ENCODE measurements around the gene PRKN.

PRKN gene

GRCh38 chr6:162332365-162332764 lies 395.2 kb downstream of the PRKN start:
- H3K18ac ChIP-seq (ENCODE audit: low read depth in 1 of 2, low read length in 2 of 2): no peak overlapping the region

GRCh38 chr6:162331911-162332310 lies 395.7 kb downstream of the PRKN start:
- Histone ChIP-seq H3K4me1 (ENCODE audit: control insufficient read depth, insufficient read depth, low read depth, low read length) (no peaks in the 10 kb centered on the region), H3K23ac (ENCODE audit: low read length in 2 of 2) (no peak overlapping the region), H3K36me3 (ENCODE audit: control insufficient read depth in 1 of 2, insufficient read depth in 2 of 2, low read depth in 1 of 2, low read length in 2 of 2) (no peaks in the 10 kb centered on the region), H3K4me3 (ENCODE audit: insufficient read depth in 1 of 2, low read depth in 1 of 2, low read length in 2 of 2) (no peak overlapping the region), H3K79me1 (replicated peaks; ENCODE audit: low read length, poor library complexity, severe bottlenecking) (no peaks in the 10 kb centered on the region), H2BK120ac (ENCODE audit: low read depth, low read length) (no peak overlapping the region), H3K14ac (ENCODE audit: low read length in 2 of 2) (no peak overlapping the region), H3K27ac (ENCODE audit: low read length, poor library complexity, severe bottlenecking) (no peak overlapping the region), H3K9me3 (ENCODE audit: control insufficient read depth, low read length) (no peaks in the 10 kb centered on the region), H3K27me3 (ENCODE audit: control insufficient read depth in 1 of 2, insufficient read depth in 1 of 2, low read length in 2 of 2) (no peaks in the 10 kb centered on the region), H3K4ac (ENCODE audit: low read depth in 1 of 2, low read length in 2 of 2) (no peak overlapping the region), H3K4me2 (ENCODE audit: low read length, poor library complexity, severe bottlenecking) (no peak overlapping the region), H2AK5ac (ENCODE audit: low read length, severe bottlenecking) (no peak overlapping the region), H2AFZ (ENCODE audit: low read depth, low read length) (no peak overlapping the region), H3K9ac (ENCODE audit: low read length) (no peak overlapping the region), H2BK12ac (ENCODE audit: low read length in 2 of 2) (no peak overlapping the region), H2BK5ac (ENCODE audit: low read depth, low read length, poor library complexity, severe bottlenecking) (no peak overlapping the region), H4K8ac (ENCODE audit: low read length) (no peak overlapping the region), H3K18ac (ENCODE audit: low read depth in 1 of 2, low read length in 2 of 2) (no peak overlapping the region), H4K91ac (ENCODE audit: low read length) (no peak overlapping the region), H2BK15ac (ENCODE audit: low read depth, poor library complexity, severe bottlenecking) (no peak overlapping the region)
- 45% methylated on average over 1 of the region's 1 CpG for WGBS
- DNase-seq: no peak

More at GRCh38 chr6:162332365-162332764, 395.2 kb downstream of the PRKN start:
- H2AFZ ChIP-seq (ENCODE audit: low read depth, low read length): no peak overlapping the region
- WGBS: 81% methylated on average over 4 of the region's 4 CpGs
- no peaks in the 10 kb centered on the region for H3K27me3 ChIP-seq (ENCODE audit: control insufficient read depth in 1 of 2, insufficient read depth in 1 of 2, low read length in 2 of 2)
- H3K4me3 ChIP-seq (ENCODE audit: insufficient read depth in 1 of 2, low read depth in 1 of 2, low read length in 2 of 2): no peak overlapping the region
- no peak overlapping the region for H4K8ac ChIP-seq (ENCODE audit: low read length)
- no peak overlapping the region for H3K27ac ChIP-seq (ENCODE audit: low read length, poor library complexity, severe bottlenecking)
- H3K9ac ChIP-seq (ENCODE audit: low read length): no peak overlapping the region
- no peak overlapping the region for H2BK12ac ChIP-seq (ENCODE audit: low read length in 2 of 2)
- no peak overlapping the region for H2BK120ac ChIP-seq (ENCODE audit: low read depth, low read length)
- H4K91ac ChIP-seq (ENCODE audit: low read length): no peak overlapping the region
- H2BK5ac ChIP-seq (ENCODE audit: low read depth, low read length, poor library complexity, severe bottlenecking): no peak overlapping the region
- no peaks in the 10 kb centered on the region for H3K9me3 ChIP-seq (ENCODE audit: control insufficient read depth, low read length)
- no peaks in the 10 kb centered on the region for H3K36me3 ChIP-seq (ENCODE audit: control insufficient read depth in 1 of 2, insufficient read depth in 2 of 2, low read depth in 1 of 2, low read length in 2 of 2)
- H3K4ac ChIP-seq (ENCODE audit: low read depth in 1 of 2, low read length in 2 of 2): no peak overlapping the region
- H3K4me1 ChIP-seq (ENCODE audit: control insufficient read depth, insufficient read depth, low read depth, low read length): no peaks in the 10 kb centered on the region
- no peak for DNase-seq
- no peak overlapping the region for H2AK5ac ChIP-seq (ENCODE audit: low read length, severe bottlenecking)
- no peak overlapping the region for H3K4me2 ChIP-seq (ENCODE audit: low read length, poor library complexity, severe bottlenecking)
- H3K14ac ChIP-seq (ENCODE audit: low read length in 2 of 2): no peak overlapping the region
- H2BK15ac ChIP-seq (ENCODE audit: low read depth, poor library complexity, severe bottlenecking): no peak overlapping the region
- H3K79me1 ChIP-seq (replicated peaks; ENCODE audit: low read length, poor library complexity, severe bottlenecking): no peaks in the 10 kb centered on the region
- H3K23ac ChIP-seq (ENCODE audit: low read length in 2 of 2): no peak overlapping the region

- H3K4ac ChIP-seq (ENCODE audit: low read depth in 1 of 2, low read length in 2 of 2): no peak overlapping the region
- H2AK5ac ChIP-seq (ENCODE audit: low read length, severe bottlenecking): no peak overlapping the region
Measured at GRCh38 chr6:162325826-162326225, 401.7 kb downstream of the PRKN start.

GRCh38 chr6:162325051-162325450 lies 402.5 kb downstream of the PRKN start:
- no peak overlapping the region for H2AFZ ChIP-seq (ENCODE audit: low read depth, low read length)
- WGBS: 78% methylated on average over 4 of the region's 4 CpGs
- H3K36me3 ChIP-seq (ENCODE audit: control insufficient read depth in 1 of 2, insufficient read depth in 2 of 2, low read depth in 1 of 2, low read length in 2 of 2): no peaks in the 10 kb centered on the region

More at GRCh38 chr6:162325826-162326225, 401.7 kb downstream of the PRKN start:
- WGBS: no CpG with 5 or more reads among the region's 4 CpGs
- DNase-seq: no peak
- Histone ChIP-seq H2BK12ac (ENCODE audit: low read length in 2 of 2) (no peak overlapping the region), H3K23ac (ENCODE audit: low read length in 2 of 2) (no peak overlapping the region), H2BK5ac (ENCODE audit: low read depth, low read length, poor library complexity, severe bottlenecking) (no peak overlapping the region), H3K4me3 (ENCODE audit: insufficient read depth in 1 of 2, low read depth in 1 of 2, low read length in 2 of 2) (no peak overlapping the region), H2BK120ac (ENCODE audit: low read depth, low read length) (no peak overlapping the region), H3K27me3 (ENCODE audit: control insufficient read depth in 1 of 2, insufficient read depth in 1 of 2, low read length in 2 of 2) (no peaks in the 10 kb centered on the region), H3K18ac (ENCODE audit: low read depth in 1 of 2, low read length in 2 of 2) (no peak overlapping the region), H3K4me2 (ENCODE audit: low read length, poor library complexity, severe bottlenecking) (no peak overlapping the region), H3K36me3 (ENCODE audit: control insufficient read depth in 1 of 2, insufficient read depth in 2 of 2, low read depth in 1 of 2, low read length in 2 of 2) (no peaks in the 10 kb centered on the region), H3K4me1 (ENCODE audit: control insufficient read depth, insufficient read depth, low read depth, low read length) (no peaks in the 10 kb centered on the region), H3K9me3 (ENCODE audit: control insufficient read depth, low read length) (peaks cover 9% of the 10 kb centered on the region), H4K8ac (ENCODE audit: low read length) (no peak overlapping the region), H3K27ac (ENCODE audit: low read length, poor library complexity, severe bottlenecking) (no peak overlapping the region), H3K14ac (ENCODE audit: low read length in 2 of 2) (no peak overlapping the region), H2AFZ (ENCODE audit: low read depth, low read length) (no peak overlapping the region), H3K9ac (ENCODE audit: low read length) (no peak overlapping the region), H3K79me1 (replicated peaks; ENCODE audit: low read length, poor library complexity, severe bottlenecking) (no peaks in the 10 kb centered on the region), H2BK15ac (ENCODE audit: low read depth, poor library complexity, severe bottlenecking) (no peak overlapping the region), H4K91ac (ENCODE audit: low read length) (no peak overlapping the region)

More at GRCh38 chr6:162325051-162325450, 402.5 kb downstream of the PRKN start:
- H3K9me3 ChIP-seq (ENCODE audit: control insufficient read depth, low read length): peaks cover 9% of the 10 kb centered on the region
- H3K18ac ChIP-seq (ENCODE audit: low read depth in 1 of 2, low read length in 2 of 2): no peak overlapping the region
- H2BK12ac ChIP-seq (ENCODE audit: low read length in 2 of 2): no peak overlapping the region
- H3K79me1 ChIP-seq (replicated peaks; ENCODE audit: low read length, poor library complexity, severe bottlenecking): no peaks in the 10 kb centered on the region
- H2AK5ac ChIP-seq (ENCODE audit: low read length, severe bottlenecking): no peak overlapping the region
- no peak overlapping the region for H3K9ac ChIP-seq (ENCODE audit: low read length)
- H3K4me2 ChIP-seq (ENCODE audit: low read length, poor library complexity, severe bottlenecking): no peak overlapping the region
- H3K27ac ChIP-seq (ENCODE audit: low read length, poor library complexity, severe bottlenecking): no peak overlapping the region
- H3K14ac ChIP-seq (ENCODE audit: low read length in 2 of 2): no peak overlapping the region
- H3K4me1 ChIP-seq (ENCODE audit: control insufficient read depth, insufficient read depth, low read depth, low read length): no peaks in the 10 kb centered on the region
- no peaks in the 10 kb centered on the region for H3K27me3 ChIP-seq (ENCODE audit: control insufficient read depth in 1 of 2, insufficient read depth in 1 of 2, low read length in 2 of 2)
- no peak overlapping the region for H2BK15ac ChIP-seq (ENCODE audit: low read depth, poor library complexity, severe bottlenecking)
- H4K8ac ChIP-seq (ENCODE audit: low read length): no peak overlapping the region
- H3K4me3 ChIP-seq (ENCODE audit: insufficient read depth in 1 of 2, low read depth in 1 of 2, low read length in 2 of 2): no peak overlapping the region
- no peak overlapping the region for H3K23ac ChIP-seq (ENCODE audit: low read length in 2 of 2)
- no peak overlapping the region for H2BK120ac ChIP-seq (ENCODE audit: low read depth, low read length)
- no peak for DNase-seq
- no peak overlapping the region for H2BK5ac ChIP-seq (ENCODE audit: low read depth, low read length, poor library complexity, severe bottlenecking)
- H3K4ac ChIP-seq (ENCODE audit: low read depth in 1 of 2, low read length in 2 of 2): no peak overlapping the region
- H4K91ac ChIP-seq (ENCODE audit: low read length): no peak overlapping the region
